Measurements from ENCODE around the gene HDHD5.

Gene HDHD5

GRCh38 chr22:17133137-17133536 lies 25.9 kb downstream of the HDHD5 start:
- CTCF ChIA-PET: interaction anchor here (2.0 kb wide), 1 partner anchor 38 kb away, joined by 6 read pairs; no protein-coding TSS in a partner anchor
- TF ChIP-seq CTCF (IDR thresholded peaks at IDR 0.05; ENCODE audit: insufficient read depth, low read length, missing control alignments): no peak
- POLR2A ChIA-PET: no interaction called here

GRCh38 chr22:17132112-17132511 lies 27.0 kb downstream of the HDHD5 start:
- no peak for DNase-seq (ENCODE audit: low read depth, low spot score)
- no peak for TF ChIP-seq CTCF (IDR thresholded peaks at IDR 0.05; ENCODE audit: insufficient read depth, low read length, missing control alignments)
- POLR2A ChIA-PET: no interaction called here
- H3K4me3 ChIP-seq (ENCODE audit: low read depth, low read length): no peak overlapping the region
- CTCF ChIA-PET: interaction anchor here (0.8 kb wide), 1 partner anchor 40 kb away, joined by 5 read pairs; no protein-coding TSS in a partner anchor

More at GRCh38 chr22:17133137-17133536, 25.9 kb downstream of the HDHD5 start:
- DNase-seq (ENCODE audit: low read depth, low spot score): no peak
- H3K4me3 ChIP-seq (ENCODE audit: low read depth, low read length): no peak overlapping the region

GRCh38 chr22:17131686-17132085 lies 27.4 kb downstream of the HDHD5 start:
- TF ChIP-seq CTCF (IDR thresholded peaks at IDR 0.05; ENCODE audit: insufficient read depth, low read length, missing control alignments): no peak
- ChIA-PET CTCF (interaction anchor here (0.8 kb wide), 1 partner anchor 40 kb away, joined by 5 read pairs; no protein-coding TSS in a partner anchor), POLR2A (no interaction called here)
- H3K4me3 ChIP-seq (ENCODE audit: low read depth, low read length): no peak overlapping the region
- no peak for DNase-seq (ENCODE audit: low read depth, low spot score)

GRCh38 chr22:17130199-17130598 lies 28.9 kb downstream of the HDHD5 start:
- DNase-seq (ENCODE audit: low read depth, low spot score): no peak
- no peak overlapping the region for H3K4me3 ChIP-seq (ENCODE audit: low read depth, low read length)
- ChIA-PET CTCF (no interaction called here), POLR2A (no interaction called here)
- TF ChIP-seq CTCF (IDR thresholded peaks at IDR 0.05; ENCODE audit: insufficient read depth, low read length, missing control alignments): no peak

GRCh38 chr22:17121233-17122195 lies 37.6 kb downstream of the HDHD5 start, which contains the start of gene TMEM121B:
TMEM121B (minus strand) TSS chr22:17121360; CDS start chr22:17121127, 233 bp downstream.
- ChIA-PET CTCF (interaction anchor here (1.0 kb wide), 1 partner anchor 50 kb away, joined by 3 read pairs; no protein-coding TSS in a partner anchor), POLR2A (no interaction called here)

More at GRCh38 chr22:17121233-17122195, 37.6 kb downstream of the HDHD5 start, which contains the start of gene TMEM121B:
- peak within 1 kb of the TSS; percentile 36 for H3K4me3 ChIP-seq (ENCODE audit: low read depth, low read length)
- no peak for TF ChIP-seq CTCF (IDR thresholded peaks at IDR 0.05; ENCODE audit: insufficient read depth, low read length, missing control alignments)
- no peak for DNase-seq (ENCODE audit: low read depth, low spot score)
